HEK293T (cell line): ENCODE data around the gene NHS.

Experiments used
- CTCF ChIA-PET: fragments of 350-600 bp; formaldehyde crosslinking; extraction: SDS; loops from one replicate; lab custom pipeline; 2021; ENCODE audit warnings: antibody characterized with exemption, inconsistent platforms; lab: Yijun Ruan, JAX
- POLR2A ChIA-PET: fragments of 350-600 bp; formaldehyde crosslinking; extraction: SDS; loops from one replicate; lab custom pipeline; 2020; ENCODE audit warnings: antibody characterized with exemption, inconsistent platforms; lab: Yijun Ruan, JAX
- DNase-seq: peaks from one replicate; pipeline ENCODE4 v3.0.0; 2012; ENCODE audit warnings: mixed read lengths; ENCODE audit errors: extremely low spot score
- ARNT ChIP-seq: fragments of 450-650 bp; IDR thresholded peaks from 2 replicates; pipeline ENCODE4 v1.6.1; 2017; ENCODE audit warnings: mild to moderate bottlenecking
- BHLHE40 ChIP-seq: fragments of 450-650 bp; IDR thresholded peaks from 2 replicates; pipeline ENCODE4 v1.6.1; 2016; ENCODE audit warnings: mild to moderate bottlenecking, moderate library complexity, borderline replicate concordance
- CTBP1 ChIP-seq: fragments of 450-650 bp; IDR thresholded peaks from 2 replicates; pipeline ENCODE4 v1.6.1; 2016; ENCODE audit warnings: borderline replicate concordance
- ELF4 ChIP-seq: fragments of 450-650 bp; IDR thresholded peaks from 2 replicates; pipeline ENCODE4 v1.6.1; 2017; ENCODE audit warnings: antibody characterized with exemption
- FOXA1 ChIP-seq: fragments of 450-650 bp; IDR thresholded peaks from 2 replicates; pipeline ENCODE4 v1.6.1; 2016; ENCODE audit warnings: mild to moderate bottlenecking
- FOXK2 ChIP-seq: fragments of 450-650 bp; IDR thresholded peaks from 2 replicates; pipeline ENCODE4 v1.6.1; 2016; ENCODE audit warnings: mild to moderate bottlenecking
- FOXM1 ChIP-seq: fragments of 450-650 bp; IDR thresholded peaks from 2 replicates; pipeline ENCODE4 v1.6.1; 2017; ENCODE audit warnings: mild to moderate bottlenecking, borderline replicate concordance
- HDGF ChIP-seq: fragments of 450-650 bp; IDR thresholded peaks from 2 replicates; pipeline ENCODE4 v1.6.1; 2017; ENCODE audit warnings: antibody characterized with exemption, borderline replicate concordance
- L3MBTL2 ChIP-seq: fragments of 450-650 bp; conservative IDR thresholded peaks from 2 replicates; pipeline ENCODE4 v1.6.1; 2016; ENCODE audit warnings: mild to moderate bottlenecking
- LEF1 ChIP-seq: fragments of 450-650 bp; IDR thresholded peaks from 2 replicates; pipeline ENCODE4 v1.6.1; 2017; ENCODE audit warnings: mild to moderate bottlenecking, borderline replicate concordance
- NFRKB ChIP-seq: fragments of 450-650 bp; IDR thresholded peaks from 2 replicates; pipeline ENCODE4 v1.6.1; 2016; ENCODE audit warnings: mild to moderate bottlenecking, moderate library complexity
- PKNOX1 ChIP-seq: fragments of 450-650 bp; IDR thresholded peaks from 2 replicates; pipeline ENCODE4 v1.6.1; 2016
- SP1 ChIP-seq: fragments of 450-650 bp; IDR thresholded peaks from 2 replicates; pipeline ENCODE4 v1.6.1; 2017
- SUZ12 ChIP-seq: fragments of 450-650 bp; IDR thresholded peaks from 2 replicates; pipeline ENCODE4 v1.6.1; 2016; ENCODE audit warnings: mild to moderate bottlenecking
- TARDBP ChIP-seq: fragments of 450-650 bp; IDR thresholded peaks from 2 replicates; pipeline ENCODE4 v1.6.1; 2016
- ZNF384 ChIP-seq: fragments of 450-650 bp; IDR thresholded peaks from 2 replicates; pipeline ENCODE4 v1.6.1; 2016

Gene NHS

GRCh38 chrX:17656035-17656418, 281.0 kb downstream of the NHS start:
- TF ChIP-seq HDGF (no peak), ELF4 (no peak), L3MBTL2 (no peak), FOXK2 (no peak), CTBP1 (no peak), ARNT (no peak), ZNF384 (no peak), LEF1 (no peak), PKNOX1 (no peak), BHLHE40 (no peak), SP1 (no peak), FOXM1 (no peak), TARDBP (no peak), FOXA1 (no peak), SUZ12 (no peak), NFRKB (no peak)
- DNase-seq: no peak
- ChIA-PET CTCF (interaction anchor here (0.7 kb wide), 1 partner anchor 17 kb away, joined by 3 read pairs; no protein-coding TSS in a partner anchor), POLR2A (no interaction called here)

- ChIA-PET POLR2A (no interaction called here), CTCF (interaction anchor here (0.7 kb wide), 1 partner anchor 17 kb away, joined by 3 read pairs; no protein-coding TSS in a partner anchor)
- TF ChIP-seq CTBP1 (no peak), BHLHE40 (no peak), FOXM1 (no peak), LEF1 (no peak), ZNF384 (no peak), ELF4 (no peak), TARDBP (no peak), FOXA1 (no peak), NFRKB (no peak), HDGF (no peak), FOXK2 (no peak), SUZ12 (no peak), L3MBTL2 (no peak), ARNT (no peak), SP1 (no peak), PKNOX1 (no peak)
- no peak for DNase-seq
These were observed 281.6 kb downstream of the NHS start for GRCh38 chrX:17656556-17656955.

GRCh38 chrX:17662391-17662790, 287.4 kb downstream of the NHS start:
- no peak for DNase-seq
- CTCF ChIA-PET: no interaction called here
- POLR2A ChIA-PET: no interaction called here
- TF ChIP-seq TARDBP (no peak), L3MBTL2 (no peak), LEF1 (no peak)

- ChIA-PET POLR2A (no interaction called here), CTCF (no interaction called here)
- no peak for TF ChIP-seq ELF4
- TF ChIP-seq HDGF: no peak
- TF ChIP-seq BHLHE40: no peak
- no peak for DNase-seq
These were observed 293.9 kb downstream of the NHS start for GRCh38 chrX:17668929-17669328.

- CTCF ChIA-PET: no interaction called here
These were observed 294.5 kb downstream of the NHS start for GRCh38 chrX:17669458-17669857.

GRCh38 chrX:17669891-17670290, 294.9 kb downstream of the NHS start:
- CTCF ChIA-PET: no interaction called here
- POLR2A ChIA-PET: no interaction called here

More at GRCh38 chrX:17669458-17669857, 294.5 kb downstream of the NHS start:
- DNase-seq: no peak
- no peak for TF ChIP-seq TARDBP
- TF ChIP-seq HDGF: no peak
- TF ChIP-seq ELF4: no peak
- no peak for TF ChIP-seq CTBP1
- TF ChIP-seq SP1: no peak
- no peak for TF ChIP-seq FOXK2
- no peak for TF ChIP-seq ARNT
- POLR2A ChIA-PET: no interaction called here

More at GRCh38 chrX:17669891-17670290, 294.9 kb downstream of the NHS start:
- no peak for DNase-seq
- TF ChIP-seq HDGF (no peak), ZNF384 (no peak), L3MBTL2 (no peak), ELF4 (no peak), TARDBP (no peak), SUZ12 (no peak), PKNOX1 (no peak), FOXA1 (no peak), CTBP1 (no peak)
